ENCODE data around the gene ZNF593OS. TPM values are rescaled to one million over a fixed set of nuclear protein-coding genes. Genes with fewer than 3 reads are reported as not detected.

The ZNF593OS gene
- total RNA-seq, 3 donors from 2014 or later = not detected

DNA sequence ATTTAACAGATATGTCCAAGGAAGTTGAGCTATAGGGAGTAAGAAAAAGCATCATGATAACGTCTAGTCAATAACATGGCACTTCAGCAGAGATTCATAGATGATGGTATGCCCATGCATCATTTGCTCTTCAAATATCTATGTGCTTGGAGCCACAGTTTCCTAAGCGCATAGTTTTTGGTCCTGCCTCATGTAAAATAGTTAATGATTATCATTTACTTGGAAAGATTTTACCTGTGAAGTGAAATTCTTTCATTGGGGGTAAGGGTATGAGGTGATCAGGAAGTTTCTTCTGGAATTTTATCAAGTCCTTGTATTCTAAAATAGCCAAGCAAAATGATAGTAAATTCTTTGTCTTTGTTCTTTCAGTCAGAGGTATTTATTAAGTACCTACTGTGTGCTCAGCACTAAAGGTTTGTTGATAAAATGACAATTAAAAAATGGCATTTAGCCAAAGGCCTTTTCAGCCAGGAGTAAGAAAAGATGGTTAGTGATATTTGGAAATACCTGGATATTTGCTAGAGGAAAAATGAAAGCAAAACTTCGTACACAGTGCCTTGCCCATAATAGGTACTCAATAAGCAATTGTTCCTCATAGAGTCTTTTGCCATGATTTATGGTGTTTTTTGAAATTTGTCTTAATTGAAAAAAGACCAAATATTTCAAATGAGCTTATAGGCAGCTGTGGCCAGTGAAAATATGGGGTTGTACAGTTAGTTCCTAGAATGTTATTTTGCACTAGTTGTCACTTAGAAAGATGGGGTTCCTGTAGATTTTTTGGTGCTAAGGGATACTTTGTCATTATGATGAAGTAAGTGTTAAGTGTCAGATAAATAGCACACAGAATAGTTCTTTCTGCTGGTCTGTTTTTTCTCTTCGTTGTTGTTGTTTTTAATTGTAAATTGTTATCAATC lies 47.0 kb downstream of the ZNF593OS start:
- Histone ChIP-seq H3K9me3 (no peaks in the 10 kb centered on the region), H3K4me3 (no peak overlapping the region), H3K27ac (peak overlapping the region in 1 of 2 donors; percentile 15), H3K27me3 (no peaks in the 10 kb centered on the region), H3K36me3 (no peaks in the 10 kb centered on the region), H3K4me1 (no peaks in the 10 kb centered on the region)
- TF ChIP-seq CTCF (IDR thresholded peaks at IDR 0.05) = no peak
- TF ChIP-seq POLR2A (IDR thresholded peaks at IDR 0.05) = no peak
- TF ChIP-seq POLR2AphosphoS5 (IDR thresholded peaks at IDR 0.05) = no peak
- no peak for DNase-seq (ENCODE audit: low spot score in 2 of 2)
- intact Hi-C loops (cut with DNase I; ENCODE audit: low total_unique reads) = no loop called here

GRCh38 chr1:26122988-26123973 lies 48.4 kb downstream of the ZNF593OS start:
- Histone ChIP-seq H3K9me3 (no peaks in the 10 kb centered on the region), H3K27ac (peak overlapping the region; percentile 8 to 22), H3K4me3 (no peak overlapping the region), H3K36me3 (no peaks in the 10 kb centered on the region), H3K4me1 (no peaks in the 10 kb centered on the region), H3K27me3 (no peaks in the 10 kb centered on the region)
- no peak for DNase-seq (ENCODE audit: low spot score in 2 of 2)
- no peak for TF ChIP-seq POLR2A (IDR thresholded peaks at IDR 0.05)
- TF ChIP-seq CTCF (IDR thresholded peaks at IDR 0.05) = no peak
- TF ChIP-seq POLR2AphosphoS5 (IDR thresholded peaks at IDR 0.05) = no peak
- intact Hi-C loops (cut with DNase I; ENCODE audit: low total_unique reads) = no loop called here

- intact Hi-C loops (cut with DNase I; ENCODE audit: low total_unique reads) = no loop called here
- DNase-seq (ENCODE audit: low spot score in 2 of 2) = no peak
- H3K36me3 ChIP-seq = no peaks in the 10 kb centered on the region
- H3K27ac ChIP-seq = peak overlapping the region; percentile 30 to 53
- no peaks in the 10 kb centered on the region for H3K4me1 ChIP-seq
- no peaks in the 10 kb centered on the region for H3K9me3 ChIP-seq
- H3K4me3 ChIP-seq = no peak overlapping the region
- TF ChIP-seq POLR2A (IDR thresholded peaks at IDR 0.05) = no peak
- TF ChIP-seq CTCF (IDR thresholded peaks at IDR 0.05) = no peak
- TF ChIP-seq POLR2AphosphoS5 (IDR thresholded peaks at IDR 0.05) = no peak
- no peaks in the 10 kb centered on the region for H3K27me3 ChIP-seq
These were observed 49.5 kb downstream of the ZNF593OS start for GRCh38 chr1:26121854-26122773.

- intact Hi-C loops (cut with DNase I; ENCODE audit: low total_unique reads) = no loop called here
- DNase-seq (ENCODE audit: low spot score in 2 of 2) = no peak
- Histone ChIP-seq H3K4me3 (no peak overlapping the region), H3K9me3 (no peaks in the 10 kb centered on the region), H3K36me3 (no peaks in the 10 kb centered on the region), H3K27me3 (no peaks in the 10 kb centered on the region), H3K4me1 (no peaks in the 10 kb centered on the region), H3K27ac (no peak overlapping the region)
- TF ChIP-seq CTCF (IDR thresholded peaks at IDR 0.05) (no peak), POLR2AphosphoS5 (IDR thresholded peaks at IDR 0.05) (no peak), POLR2A (IDR thresholded peaks at IDR 0.05) (no peak)
These were observed 51.6 kb downstream of the ZNF593OS start for GRCh38 chr1:26119892-26120608.

Data from breast epithelium (tissue), 4 donors.